Measurements from ENCODE around the gene USPL1. TPM values are rescaled to one million over a fixed set of nuclear protein-coding genes. Genes with fewer than 3 reads are reported as not detected.

Gene USPL1
- total and polyA plus RNA-seq, 2 of the 13 experiments (the other 11 are each of a cell fraction or from before 2014, with no cell fraction given): 13.7 to 15.9 TPM

DNA sequence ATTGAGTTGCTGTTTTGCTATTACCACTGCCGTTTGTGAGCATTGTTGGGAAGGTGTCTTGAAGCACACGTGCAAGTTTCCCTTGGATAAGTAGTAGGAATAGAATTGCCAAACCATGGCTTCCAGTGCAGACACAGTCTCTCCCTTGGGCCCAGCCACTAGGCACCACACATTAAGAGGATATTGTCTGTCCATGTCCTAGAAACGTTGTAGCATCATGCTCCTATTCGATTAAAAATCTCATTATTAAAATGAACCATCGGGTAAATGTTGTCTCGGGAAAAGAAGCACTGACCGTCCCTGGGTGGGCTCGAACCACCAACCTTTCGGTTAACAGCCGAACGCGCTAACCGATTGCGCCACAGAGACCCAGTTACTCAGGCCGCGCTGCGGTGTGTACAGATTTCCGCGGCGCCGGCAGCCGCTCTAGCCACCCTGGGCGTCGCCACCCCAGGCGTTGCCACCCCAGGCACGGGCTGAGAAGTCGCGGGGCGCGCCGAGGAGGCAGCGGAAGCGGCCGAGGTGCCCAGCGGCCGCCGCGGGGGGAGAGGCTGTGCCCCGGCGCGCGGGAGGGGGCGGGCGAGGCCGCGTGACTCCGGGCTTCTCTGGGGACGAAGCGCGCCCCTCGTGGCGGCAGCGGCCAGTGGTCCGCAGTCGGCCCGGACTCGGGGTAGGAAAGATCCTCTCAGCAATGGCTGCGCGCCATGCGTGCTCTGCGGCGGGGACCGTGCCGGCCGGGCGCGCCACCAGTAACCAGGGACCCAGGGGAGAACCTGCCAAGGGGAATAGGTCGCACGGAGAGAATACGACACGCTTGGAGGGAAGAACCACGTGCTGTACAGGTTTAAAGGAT is 56.2 kb downstream of the USPL1 start (continued):
- no peak for TF ChIP-seq ZNF224 (CRISPR knock-in tag; IDR thresholded peaks at IDR 0.05)
- TF ChIP-seq ZNF878 (CRISPR knock-in tag; IDR thresholded peaks at IDR 0.05): no peak
- TF ChIP-seq ZNF616 (CRISPR knock-in tag; IDR thresholded peaks at IDR 0.05; ENCODE audit: low read depth): peak; percentile 20; the same call in 1 of the 2 replicates
- peak; percentile 11; the same call in 1 of the 2 replicates for TF ChIP-seq RERE (CRISPR knock-in tag; IDR thresholded peaks at IDR 0.05; ENCODE audit: low read depth)
- TF ChIP-seq, protein P1, sequence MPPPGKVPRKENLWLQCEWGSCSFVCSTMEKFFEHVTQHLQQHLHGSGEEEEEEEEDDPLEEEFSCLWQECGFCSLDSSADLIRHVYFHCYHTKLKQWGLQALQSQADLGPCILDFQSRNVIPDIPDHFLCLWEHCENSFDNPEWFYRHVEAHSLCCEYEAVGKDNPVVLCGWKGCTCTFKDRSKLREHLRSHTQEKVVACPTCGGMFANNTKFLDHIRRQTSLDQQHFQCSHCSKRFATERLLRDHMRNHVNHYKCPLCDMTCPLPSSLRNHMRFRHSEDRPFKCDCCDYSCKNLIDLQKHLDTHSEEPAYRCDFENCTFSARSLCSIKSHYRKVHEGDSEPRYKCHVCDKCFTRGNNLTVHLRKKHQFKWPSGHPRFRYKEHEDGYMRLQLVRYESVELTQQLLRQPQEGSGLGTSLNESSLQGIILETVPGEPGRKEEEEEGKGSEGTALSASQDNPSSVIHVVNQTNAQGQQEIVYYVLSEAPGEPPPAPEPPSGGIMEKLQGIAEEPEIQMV (CRISPR knock-in tag; IDR thresholded peaks at IDR 0.05; ENCODE audit: low read depth): no peak
- TF ChIP-seq ZNF773 (CRISPR knock-in tag; IDR thresholded peaks at IDR 0.05; ENCODE audit: borderline replicate concordance): 0 out of 2 replicates have a peak, but pooled peaks have one; percentile 67
- no peak for TF ChIP-seq ZNF781 (CRISPR knock-in tag; IDR thresholded peaks at IDR 0.05; ENCODE audit: borderline replicate concordance, not compliant biosample characterization)
- peak; percentile 57; the same call in 1 of the 2 replicates for TF ChIP-seq NAIF1 (CRISPR knock-in tag; IDR thresholded peaks at IDR 0.05; ENCODE audit: borderline replicate concordance)
- TF ChIP-seq PRDM4 (CRISPR knock-in tag; IDR thresholded peaks at IDR 0.05; ENCODE audit: borderline replicate concordance): no peak
- TF ChIP-seq CENPT (CRISPR knock-in tag; IDR thresholded peaks at IDR 0.05; ENCODE audit: low read depth): no peak
- TF ChIP-seq CTCF (CRISPR knock-in tag; IDR thresholded peaks at IDR 0.05): peak; percentile 79
- peak; percentile 92 for TF ChIP-seq ARNTL (CRISPR knock-in tag; IDR thresholded peaks at IDR 0.05)
- TF ChIP-seq ZNF782 (CRISPR knock-in tag; IDR thresholded peaks at IDR 0.05; ENCODE audit: borderline replicate concordance): 0 out of 2 replicates have a peak, but pooled peaks have one; percentile 29
- TF ChIP-seq NCOR1 (IDR thresholded peaks at IDR 0.05; ENCODE audit: borderline replicate concordance, low read length): peak; percentile 30; the same call in 1 of the 2 replicates
- peak; percentile 45 for TF ChIP-seq AGO2 (optimal IDR thresholded peaks at IDR 0.05; ENCODE audit: low read depth, low read length)
- 0 out of 2 replicates have a peak, but pooled peaks have one; percentile 55 for TF ChIP-seq ZSCAN12 (CRISPR knock-in tag; IDR thresholded peaks at IDR 0.05)
